CD8-positive, alpha-beta memory T cell (primary cell): ENCODE results near the gene ITGA3. TPM values are rescaled to one million over a fixed set of nuclear protein-coding genes. Genes with fewer than 3 reads are reported as not detected.
A peak's percentile ranks its signal among the peaks of the same experiment; 100 is the strongest.
"Not testable (repeated sequence)": the region's sequence is repeated elsewhere in the genome, so short reads cannot be mapped to it uniquely, and the experiment has no call there.

Experiments
- CTCF ChIA-PET: fragments of 350-600 bp; sonication (Branson Sonifier 250); formaldehyde crosslinking; loops from one replicate; lab custom pipeline; 2021; ENCODE audit warnings: antibody characterized with exemption; lab: Charles Lee
- POLR2A ChIA-PET: fragments of 350-600 bp; sonication (Branson Sonifier 250); formaldehyde crosslinking; loops from one replicate; lab custom pipeline; 2021; ENCODE audit warnings: antibody characterized with exemption; lab: Charles Lee
- DNase-seq, 5 donors: peaks; one replicate each; pipeline versions ENCODE4 v3.0.0 to v3.0.0-alpha.2; 2020 to 2022; ENCODE audit warnings: mixed read lengths in 1 of 5
- H3K27ac ChIP-seq: one replicate; pipeline ENCODE4 v1.7.0; 2013; ENCODE audit warnings: low read depth, mild to moderate bottlenecking, low read length, moderate library complexity
- H3K27me3 ChIP-seq: 2 replicates; pipeline ENCODE4 v1.7.0; 2013; ENCODE audit warnings: low read length, mild to moderate bottlenecking; ENCODE audit not compliant: insufficient read depth, poor library complexity, severe bottlenecking
- H3K36me3 ChIP-seq: 2 replicates; pipeline ENCODE4 v1.7.0; 2013; ENCODE audit warnings: mild to moderate bottlenecking, low read length, moderate library complexity; ENCODE audit not compliant: insufficient read depth
- H3K4me1 ChIP-seq: 2 replicates; pipeline ENCODE4 v1.7.0; 2013; ENCODE audit warnings: mild to moderate bottlenecking, low read length, moderate library complexity; ENCODE audit not compliant: insufficient read depth
- H3K4me3 ChIP-seq: 2 replicates; pipeline ENCODE4 v1.7.0; 2013; ENCODE audit warnings: mild to moderate bottlenecking, low read length
- H3K9me3 ChIP-seq: 2 replicates; pipeline ENCODE4 v1.7.0; 2013; ENCODE audit warnings: mild to moderate bottlenecking, low read length
- H3K27ac Mint-ChIP-seq, 8 donors: one replicate each; pipeline ENCODE4 v1.8.0; 2020 to 2021; ENCODE audit warnings: mixed read lengths in 8 of 8, mild to moderate bottlenecking in 6 of 8, inconsistent platforms in 3 of 8, moderate library complexity in 3 of 8
- H3K27me3 Mint-ChIP-seq, 2 donors: one replicate each; pipeline ENCODE4 v1.8.0; 2020 to 2021; ENCODE audit warnings: mixed read lengths in 2 of 2, mild to moderate bottlenecking in 1 of 2, moderate library complexity in 1 of 2
- H3K36me3 Mint-ChIP-seq, 3 donors: one replicate each; pipeline ENCODE4 v1.8.0; 2020 to 2021; ENCODE audit warnings: mixed read lengths in 3 of 3, inconsistent platforms in 1 of 3, mild to moderate bottlenecking in 1 of 3
- H3K4me1 Mint-ChIP-seq, 3 donors: one replicate each; pipeline ENCODE4 v1.8.0; 2020 to 2021; ENCODE audit warnings: mixed read lengths in 3 of 3, inconsistent platforms in 1 of 3, mild to moderate bottlenecking in 1 of 3
- H3K4me3 Mint-ChIP-seq, 7 donors: one replicate each; pipeline ENCODE4 v1.8.0; 2020 to 2021; ENCODE audit warnings: mixed read lengths in 7 of 7, mild to moderate bottlenecking in 6 of 7, moderate library complexity in 4 of 7, inconsistent platforms in 2 of 7
- H3K9me3 Mint-ChIP-seq, 5 donors: one replicate each; pipeline ENCODE4 v1.8.0; 2020 to 2022; ENCODE audit warnings: mixed read lengths in 5 of 5, mild to moderate bottlenecking in 3 of 5, moderate library complexity in 2 of 5, inconsistent platforms in 1 of 5
- polyA plus RNA-seq: library from polyadenylated mRNA; unstranded; fragments of 300-500 nt; fragmentation: Illumina TruSeq; gene quantifications from one replicate; pipeline ENCODE4 v1.2.3, GENCODE V29; 2021
- total RNA-seq, 2 experiments: library from RNA; stranded (reverse); gene quantifications; one replicate each; pipeline ENCODE4 v1.2.3, GENCODE V29; 2021

The ITGA3 gene
- total and polyA plus RNA-seq, 3 experiments from 2014 or later: 2.7 to 12.5 (median 11.8) TPM

DNA sequence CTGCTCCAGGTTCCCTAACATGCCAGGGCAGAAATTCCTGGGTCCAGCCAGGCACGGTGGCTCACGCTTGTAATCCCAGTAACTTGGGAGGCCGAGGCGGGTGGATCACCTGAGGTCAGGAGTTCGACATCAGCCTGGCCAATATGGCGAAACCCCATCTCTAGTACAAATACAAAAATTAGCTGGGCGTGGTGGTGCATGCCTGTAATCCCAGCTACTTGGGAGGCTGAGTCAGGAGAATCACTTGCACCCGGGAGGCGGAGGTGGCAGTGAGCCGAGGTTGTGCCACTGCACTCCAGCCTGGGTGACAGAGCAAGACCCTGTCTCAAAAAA lies 5.8 kb downstream of the ITGA3 start:
- POLR2A ChIA-PET: not testable (repeated sequence)

DNA sequence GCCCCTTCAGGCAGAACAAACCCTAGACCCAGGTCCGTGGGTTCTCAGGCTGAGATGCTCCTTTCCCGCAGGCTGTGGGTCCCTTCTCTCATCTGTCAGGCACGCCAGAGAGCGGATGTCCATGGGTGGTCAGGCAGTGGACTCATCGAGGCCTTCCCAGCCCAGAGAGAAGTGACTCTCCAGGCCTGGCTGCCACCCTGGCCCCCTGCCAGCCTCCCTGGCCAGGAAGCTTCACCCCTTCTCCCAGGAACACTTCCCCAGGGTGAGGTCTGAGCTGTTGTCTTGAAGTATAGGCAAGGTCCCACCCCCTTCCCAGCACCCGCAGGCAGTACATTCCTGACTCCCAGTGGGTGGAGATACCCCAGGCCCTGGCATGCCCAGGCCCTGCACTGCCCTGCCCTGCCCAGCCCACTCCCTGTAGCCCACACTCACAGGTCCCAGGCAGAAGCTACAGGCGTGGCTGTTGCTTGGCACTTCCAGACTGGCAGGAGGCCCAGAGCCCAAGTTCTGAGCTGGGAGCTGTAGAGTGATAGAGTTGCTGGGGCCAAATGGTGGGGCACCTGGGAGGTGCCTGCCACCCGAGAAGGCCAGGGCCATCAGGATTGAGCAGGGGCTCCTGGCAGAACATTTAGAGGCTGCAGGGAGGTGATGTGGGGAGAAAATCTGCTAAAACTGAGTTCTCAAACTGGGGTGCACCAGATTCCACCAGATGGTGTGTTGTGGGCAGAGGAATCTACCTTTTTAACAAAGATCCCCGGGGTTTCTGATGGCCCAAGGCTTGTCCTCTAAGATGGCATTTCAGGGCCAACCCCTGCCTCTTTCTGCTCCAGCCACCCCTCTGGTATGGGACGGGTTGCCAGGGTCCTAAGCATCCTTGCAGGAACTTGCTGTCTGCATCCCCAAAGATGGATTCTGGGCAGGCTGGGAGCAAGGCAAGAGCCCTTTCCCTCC lies 6.7 kb downstream of the ITGA3 start:
- CTCF ChIA-PET: interaction anchor here (0.7 kb wide), 1 partner anchor 506 kb away, joined by 3 read pairs; no protein-coding TSS in a partner anchor
- H3K4me3 Mint-ChIP-seq: no peak overlapping the region

More for the DNA sequence above, 5.8 kb downstream of the ITGA3 start:
- H3K36me3 ChIP-seq, H3K4me1 ChIP-seq, H3K27ac Mint-ChIP-seq, H3K4me3 Mint-ChIP-seq, H3K27me3 Mint-ChIP-seq, H3K27me3 ChIP-seq, H3K4me3 ChIP-seq, H3K9me3 ChIP-seq, H3K27ac ChIP-seq, H3K9me3 Mint-ChIP-seq, H3K36me3 Mint-ChIP-seq: not testable (repeated sequence)
- peaks cover 11 to 19% (median 18%) of the 10 kb centered on the region in 3 donors for H3K4me1 Mint-ChIP-seq
- peak in 1 of 5 donors; percentile 8 for DNase-seq
- CTCF ChIA-PET: interaction anchor here (0.7 kb wide), 1 partner anchor 505 kb away, joined by 3 read pairs; no protein-coding TSS in a partner anchor

DNA sequence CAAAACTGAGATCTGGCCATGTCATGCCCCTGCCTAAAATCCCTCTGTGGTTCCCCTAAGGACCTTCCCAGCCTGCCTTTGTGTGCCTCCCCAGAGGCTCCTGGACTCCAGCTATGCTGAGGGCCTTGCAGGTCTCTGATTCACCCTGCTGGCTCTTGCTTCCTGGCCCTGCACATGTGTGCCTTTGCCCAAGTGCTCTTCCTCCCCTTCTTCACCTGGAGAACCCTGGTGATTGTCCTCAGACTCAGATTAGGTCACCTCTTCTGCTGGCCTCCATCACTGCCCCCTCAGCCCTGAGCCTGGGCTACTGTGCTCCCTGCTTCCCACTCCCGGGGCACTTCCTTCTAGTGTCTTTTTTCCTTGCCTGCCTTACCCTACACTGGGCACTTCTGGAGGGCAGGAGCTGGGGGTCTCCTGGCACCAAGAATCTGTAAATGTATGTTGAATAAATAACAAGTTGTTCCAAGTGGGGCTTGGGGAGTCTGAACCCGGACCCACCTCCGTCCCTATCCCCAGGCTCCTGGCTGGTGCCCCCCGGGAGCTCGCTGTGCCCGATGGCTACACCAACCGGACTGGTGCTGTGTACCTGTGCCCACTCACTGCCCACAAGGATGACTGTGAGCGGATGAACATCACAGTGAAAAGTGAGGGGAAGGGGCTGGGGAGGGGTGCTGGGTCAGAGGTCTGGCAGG lies 7.8 kb downstream of the ITGA3 start:
- H3K4me1 ChIP-seq: no peaks in the 10 kb centered on the region
- H3K9me3 Mint-ChIP-seq: no peaks in the 10 kb centered on the region
- no peak overlapping the region for H3K4me3 ChIP-seq
- ChIA-PET POLR2A (no interaction called here), CTCF (no interaction called here)
- H3K27ac Mint-ChIP-seq: peak overlapping the region in 2 of 8 donors; percentile 37 to 47
- H3K27me3 ChIP-seq: no peaks in the 10 kb centered on the region
- H3K36me3 Mint-ChIP-seq: peaks cover 0 to 10% (median 7%) of the 10 kb centered on the region in 3 donors
- H3K27me3 Mint-ChIP-seq: no peaks in the 10 kb centered on the region
- H3K36me3 ChIP-seq: no peaks in the 10 kb centered on the region
- peaks cover 0 to 1% (median 0%) of the 10 kb centered on the region in 3 donors for H3K4me1 Mint-ChIP-seq
- no peak overlapping the region for H3K27ac ChIP-seq
- H3K9me3 ChIP-seq: no peaks in the 10 kb centered on the region
- H3K4me3 Mint-ChIP-seq: no peak overlapping the region
- peak in 1 of 5 donors; percentile 22 for DNase-seq

More for the DNA sequence above, 6.7 kb downstream of the ITGA3 start:
- Mint-ChIP-seq H3K36me3 (peaks cover 0 to 7% (median 5%) of the 10 kb centered on the region in 3 donors), H3K4me1 (peaks cover 7 to 12% (median 9%) of the 10 kb centered on the region in 3 donors), H3K9me3 (no peaks in the 10 kb centered on the region), H3K27me3 (no peaks in the 10 kb centered on the region), H3K27ac (no peak overlapping the region)
- Histone ChIP-seq H3K27me3 (no peaks in the 10 kb centered on the region), H3K9me3 (no peaks in the 10 kb centered on the region), H3K36me3 (no peaks in the 10 kb centered on the region), H3K4me3 (no peak overlapping the region), H3K27ac (no peak overlapping the region), H3K4me1 (no peaks in the 10 kb centered on the region)
- POLR2A ChIA-PET: no interaction called here
- DNase-seq: peak in 1 of 5 donors; percentile 26

DNA sequence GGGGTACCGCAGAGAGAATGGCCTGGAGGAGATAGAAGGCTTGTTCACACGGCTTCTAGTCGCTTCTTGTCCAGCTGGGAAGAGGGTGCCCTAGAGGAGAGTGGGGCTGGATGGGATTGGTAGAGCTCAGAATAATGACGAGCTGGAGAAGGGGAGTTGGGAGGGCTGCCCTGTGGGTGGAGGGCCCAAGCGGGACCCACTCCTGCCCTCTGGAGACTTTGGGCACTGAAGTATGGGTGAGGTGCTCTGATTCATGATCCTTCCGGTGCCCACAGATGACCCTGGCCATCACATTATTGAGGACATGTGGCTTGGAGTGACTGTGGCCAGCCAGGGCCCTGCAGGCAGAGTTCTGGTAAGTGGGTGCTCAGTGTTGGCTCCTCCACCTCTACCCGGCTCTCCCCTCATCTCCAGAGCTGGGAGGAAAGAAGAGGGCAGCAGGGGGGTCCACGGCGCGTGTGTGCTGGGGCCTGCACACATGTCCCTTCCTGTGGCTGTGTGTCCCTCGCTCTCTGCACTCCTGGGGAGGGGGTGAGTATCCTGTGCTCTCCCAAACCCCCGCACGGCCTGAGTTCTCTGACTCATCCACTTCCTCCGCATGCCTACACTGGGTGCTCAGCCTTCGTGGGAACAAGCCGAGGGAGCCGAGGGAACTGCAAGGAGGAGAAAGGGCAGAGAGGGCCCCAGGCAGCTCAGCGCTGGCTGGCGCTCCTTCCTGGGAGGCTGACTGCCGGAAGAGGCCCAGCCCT lies 8.5 kb downstream of the ITGA3 start:
- CTCF ChIA-PET: no interaction called here
- H3K36me3 Mint-ChIP-seq: peaks cover 0 to 10% (median 6%) of the 10 kb centered on the region in 3 donors

DNA sequence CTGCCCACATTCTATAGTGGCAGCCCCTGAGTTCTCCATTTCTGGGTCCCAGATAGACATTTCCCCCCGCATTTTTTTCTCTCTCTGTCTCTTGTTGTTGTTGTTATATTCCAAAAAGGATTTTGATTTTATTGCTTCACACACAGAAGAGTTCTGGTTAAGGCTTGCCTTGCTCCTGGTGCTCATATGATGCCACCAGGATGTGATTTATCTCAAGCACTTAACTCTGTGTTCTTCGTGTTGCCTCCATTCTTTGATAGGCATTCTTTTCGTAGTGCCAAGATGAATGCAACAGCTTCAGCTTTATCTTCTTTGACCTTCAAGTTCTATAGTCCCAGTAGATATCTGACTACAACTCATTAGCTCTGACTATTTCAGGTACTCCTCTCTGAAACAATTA lies 9.1 kb downstream of the ITGA3 start:
- H3K27ac Mint-ChIP-seq: peak overlapping the region in 1 of 8 donors; percentile 37
- DNase-seq: no peak
- CTCF ChIA-PET: no interaction called here

More for the DNA sequence above, 8.5 kb downstream of the ITGA3 start:
- Mint-ChIP-seq H3K4me1 (no peaks in the 10 kb centered on the region), H3K4me3 (no peak overlapping the region), H3K9me3 (no peaks in the 10 kb centered on the region), H3K27ac (no peak overlapping the region), H3K27me3 (no peaks in the 10 kb centered on the region)
- H3K9me3 ChIP-seq: no peaks in the 10 kb centered on the region
- no peaks in the 10 kb centered on the region for H3K36me3 ChIP-seq
- no peak overlapping the region for H3K4me3 ChIP-seq
- peak in 1 of 5 donors; percentile 26 for DNase-seq
- H3K4me1 ChIP-seq: no peaks in the 10 kb centered on the region
- no peak overlapping the region for H3K27ac ChIP-seq
- POLR2A ChIA-PET: no interaction called here
- H3K27me3 ChIP-seq: no peaks in the 10 kb centered on the region

DNA sequence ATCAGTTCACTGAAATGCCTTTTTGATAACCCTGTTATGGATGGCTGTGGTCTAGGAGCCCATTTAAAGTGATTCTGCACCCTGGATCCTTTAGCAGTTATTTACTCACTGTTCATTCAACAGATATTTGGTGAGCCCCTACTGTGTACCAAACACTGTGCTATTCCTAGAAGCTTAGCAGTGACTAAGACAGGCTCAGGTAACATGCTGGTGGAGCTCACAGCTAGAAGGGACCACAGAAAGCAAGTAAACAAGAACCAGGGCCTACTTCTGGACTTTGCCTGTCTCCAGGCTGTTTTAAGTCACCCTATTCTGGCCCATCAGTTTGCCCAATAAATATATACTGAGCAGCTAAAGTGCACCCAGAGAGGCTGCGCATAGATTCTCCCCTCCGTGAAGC lies 11.1 kb downstream of the ITGA3 start:
- no peaks in the 10 kb centered on the region for H3K27me3 ChIP-seq
- Mint-ChIP-seq H3K36me3 (peaks cover 0 to 24% (median 12%) of the 10 kb centered on the region in 3 donors), H3K27me3 (no peaks in the 10 kb centered on the region), H3K4me3 (no peak overlapping the region), H3K27ac (peak overlapping the region in 1 of 8 donors; percentile 29), H3K4me1 (no peaks in the 10 kb centered on the region), H3K9me3 (no peaks in the 10 kb centered on the region)
- no peak overlapping the region for H3K4me3 ChIP-seq
- no peaks in the 10 kb centered on the region for H3K9me3 ChIP-seq
- DNase-seq: no peak
- H3K4me1 ChIP-seq: no peaks in the 10 kb centered on the region
- H3K36me3 ChIP-seq: no peaks in the 10 kb centered on the region
- H3K27ac ChIP-seq: no peak overlapping the region
- CTCF ChIA-PET: interaction anchor here (0.9 to 2.5 kb wide), 4 partner anchors 10 to 27 kb away, joined by 3 to 7 read pairs (median 4); partner anchors contain the start of gene ITGA3
- POLR2A ChIA-PET: no interaction called here

More for the DNA sequence above, 9.1 kb downstream of the ITGA3 start:
- peaks cover 0 to 15% (median 5%) of the 10 kb centered on the region in 3 donors for H3K36me3 Mint-ChIP-seq
- Histone ChIP-seq H3K36me3 (no peaks in the 10 kb centered on the region), H3K4me1 (no peaks in the 10 kb centered on the region), H3K9me3 (no peaks in the 10 kb centered on the region), H3K27me3 (no peaks in the 10 kb centered on the region), H3K27ac (no peak overlapping the region), H3K4me3 (no peak overlapping the region)
- POLR2A ChIA-PET: no interaction called here
- H3K4me1 Mint-ChIP-seq: no peaks in the 10 kb centered on the region
- no peaks in the 10 kb centered on the region for H3K27me3 Mint-ChIP-seq
- H3K4me3 Mint-ChIP-seq: no peak overlapping the region
- no peaks in the 10 kb centered on the region for H3K9me3 Mint-ChIP-seq

DNA sequence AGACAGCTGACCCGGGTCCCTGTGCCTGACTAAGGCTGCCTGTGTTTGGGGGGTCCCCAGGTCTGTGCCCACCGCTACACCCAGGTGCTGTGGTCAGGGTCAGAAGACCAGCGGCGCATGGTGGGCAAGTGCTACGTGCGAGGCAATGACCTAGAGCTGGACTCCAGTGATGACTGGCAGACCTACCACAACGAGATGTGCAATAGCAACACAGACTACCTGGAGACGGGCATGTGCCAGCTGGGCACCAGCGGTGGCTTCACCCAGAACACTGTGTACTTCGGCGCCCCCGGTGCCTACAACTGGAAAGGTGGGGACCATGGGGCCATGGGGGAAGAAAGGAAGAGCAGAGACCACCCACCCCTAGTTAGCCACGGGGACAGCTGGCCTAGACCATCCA lies 12.1 kb downstream of the ITGA3 start:
- no peaks in the 10 kb centered on the region for H3K36me3 ChIP-seq
- Mint-ChIP-seq H3K9me3 (no peaks in the 10 kb centered on the region), H3K4me3 (no peak overlapping the region), H3K4me1 (no peaks in the 10 kb centered on the region), H3K36me3 (peaks cover 0 to 24% (median 12%) of the 10 kb centered on the region in 3 donors), H3K27me3 (no peaks in the 10 kb centered on the region), H3K27ac (no peak overlapping the region)
- no peak overlapping the region for H3K4me3 ChIP-seq
- H3K4me1 ChIP-seq: no peaks in the 10 kb centered on the region
- no peaks in the 10 kb centered on the region for H3K9me3 ChIP-seq
- ChIA-PET POLR2A (no interaction called here), CTCF (interaction anchor here (1.0 to 2.5 kb wide), 3 partner anchors 11 to 19 kb away, joined by 3 to 7 read pairs (median 4); partner anchors contain the start of gene ITGA3)
- H3K27ac ChIP-seq: no peak overlapping the region
- H3K27me3 ChIP-seq: no peaks in the 10 kb centered on the region
- no peak for DNase-seq
